ENCODE results near the gene ZBTB16. TPM values are rescaled to one million over a fixed set of nuclear protein-coding genes. Genes with fewer than 3 reads are reported as not detected.

Gene ZBTB16
- polyA plus RNA-seq, 1 donor (not counting 4 experiments of a cell fraction or from before 2014, with no cell fraction given) = 0.18 TPM

- H3K27ac ChIP-seq (ENCODE audit: control insufficient read depth, insufficient read depth, low read length) = no peak overlapping the region
- H4K20me1 ChIP-seq (ENCODE audit: control insufficient read depth, extremely low read depth, insufficient read depth, low read length) = no peaks in the 10 kb centered on the region
- H3K27me3 ChIP-seq (ENCODE audit: control insufficient read depth, extremely low read depth, insufficient read depth, low read length) = peaks cover 11% of the 10 kb centered on the region
- H3K9me3 ChIP-seq (ENCODE audit: control insufficient read depth, low read depth, low read length) = no peaks in the 10 kb centered on the region
- FAIRE-seq = no peak
- TF ChIP-seq EZH2 (IDR thresholded peaks at IDR 0.05; ENCODE audit: low read length) (no peak), CTCF (optimal IDR thresholded peaks at IDR 0.05 in 1 of 3, IDR thresholded peaks at IDR 0.05 in 1 of 3, conservative IDR thresholded peaks at IDR 0.05 in 1 of 3; ENCODE audit: extremely low read depth in 1 of 3, insufficient read depth in 2 of 3, low read length in 3 of 3) (no peak)
- H3K4me3 ChIP-seq (ENCODE audit: control insufficient read depth in 2 of 3, extremely low read depth in 1 of 3, insufficient read depth in 2 of 3, low read depth in 1 of 3, low read length in 3 of 3) = no peak overlapping the region
- no peak overlapping the region for H2AFZ ChIP-seq (ENCODE audit: control insufficient read depth, low read length)
- no peak overlapping the region for H3K4me2 ChIP-seq (ENCODE audit: control insufficient read depth, extremely low read depth, insufficient read depth, low read depth, low read length)
- no peaks in the 10 kb centered on the region for H3K9me1 ChIP-seq (ENCODE audit: control insufficient read depth, extremely low read depth, insufficient read depth, low read length)
- no peaks in the 10 kb centered on the region for H3K36me3 ChIP-seq (ENCODE audit: control insufficient read depth in 2 of 2, extremely low read depth in 1 of 2, insufficient read depth in 2 of 2, low read length in 2 of 2)
- no peak for DNase-seq (ENCODE audit: low read depth, low spot score)
- no peaks in the 10 kb centered on the region for H3K4me1 ChIP-seq (ENCODE audit: control insufficient read depth, extremely low read depth, insufficient read depth, low read length)
- dilution Hi-C loops (cut with MboI; ENCODE audit: extremely low pct_ligation_motif_present, low sequenced_read_pairs) = loop anchor here (25.0 kb wide), 1 partner anchor 215 kb away; no protein-coding TSS in a partner anchor
- no peaks in the 10 kb centered on the region for H3K79me2 ChIP-seq (ENCODE audit: control insufficient read depth, insufficient read depth, low read length)
- H3K9ac ChIP-seq (ENCODE audit: control insufficient read depth, extremely low read depth, insufficient read depth, low read length) = no peak overlapping the region
These were observed 193.3 kb downstream of the ZBTB16 start for GRCh38 chr11:114252767-114253166.

- Histone ChIP-seq H4K20me1 (ENCODE audit: control insufficient read depth, extremely low read depth, insufficient read depth, low read length) (no peaks in the 10 kb centered on the region), H2AFZ (ENCODE audit: control insufficient read depth, low read length) (no peak overlapping the region), H3K36me3 (ENCODE audit: control insufficient read depth in 2 of 2, extremely low read depth in 1 of 2, insufficient read depth in 2 of 2, low read length in 2 of 2) (no peaks in the 10 kb centered on the region), H3K9ac (ENCODE audit: control insufficient read depth, extremely low read depth, insufficient read depth, low read length) (no peak overlapping the region), H3K27ac (ENCODE audit: control insufficient read depth, insufficient read depth, low read length) (no peak overlapping the region), H3K4me1 (ENCODE audit: control insufficient read depth, extremely low read depth, insufficient read depth, low read length) (no peaks in the 10 kb centered on the region), H3K4me2 (ENCODE audit: control insufficient read depth, extremely low read depth, insufficient read depth, low read depth, low read length) (no peak overlapping the region), H3K9me3 (ENCODE audit: control insufficient read depth, low read depth, low read length) (no peaks in the 10 kb centered on the region), H3K9me1 (ENCODE audit: control insufficient read depth, extremely low read depth, insufficient read depth, low read length) (no peaks in the 10 kb centered on the region), H3K79me2 (ENCODE audit: control insufficient read depth, insufficient read depth, low read length) (no peaks in the 10 kb centered on the region), H3K4me3 (ENCODE audit: control insufficient read depth in 2 of 3, extremely low read depth in 1 of 3, insufficient read depth in 2 of 3, low read depth in 1 of 3, low read length in 3 of 3) (no peak overlapping the region), H3K27me3 (ENCODE audit: control insufficient read depth, extremely low read depth, insufficient read depth, low read length) (peaks cover 21% of the 10 kb centered on the region)
- FAIRE-seq (no peak), DNase-seq (ENCODE audit: low read depth, low spot score) (no peak)
- dilution Hi-C loops (cut with MboI; ENCODE audit: extremely low pct_ligation_motif_present, low sequenced_read_pairs) = loop anchor here (25.0 kb wide), 1 partner anchor 216 kb away; no protein-coding TSS in a partner anchor
- TF ChIP-seq EZH2 (IDR thresholded peaks at IDR 0.05; ENCODE audit: low read length) (no peak), CTCF (optimal IDR thresholded peaks at IDR 0.05 in 1 of 3, IDR thresholded peaks at IDR 0.05 in 1 of 3, conservative IDR thresholded peaks at IDR 0.05 in 1 of 3; ENCODE audit: extremely low read depth in 1 of 3, insufficient read depth in 2 of 3, low read length in 3 of 3) (no peak)
These were observed 194.3 kb downstream of the ZBTB16 start for GRCh38 chr11:114253771-114254170.
